IPS-15b (cell line): ENCODE data around the gene DCAF15.
"Not testable (repeated sequence)": the region's sequence is repeated elsewhere in the genome, so short reads cannot be mapped to it uniquely, and the experiment has no call there.

Experiments
- H3K27me3 ChIP-seq: one replicate; pipeline ENCODE4 v1.6.1; 2013; ENCODE audit warnings: low read length; ENCODE audit not compliant: control insufficient read depth, insufficient read depth
- H3K36me3 ChIP-seq: one replicate; pipeline ENCODE4 v1.6.1; 2013; ENCODE audit warnings: low read length; ENCODE audit not compliant: control insufficient read depth, insufficient read depth
- H3K4me1 ChIP-seq: one replicate; pipeline ENCODE4 v1.6.1; 2013; ENCODE audit warnings: mild to moderate bottlenecking, low read length; ENCODE audit not compliant: control insufficient read depth, insufficient read depth
- H3K4me3 ChIP-seq: one replicate; pipeline ENCODE4 v1.5.1; 2013; ENCODE audit warnings: low read depth, low read length
- H3K9ac ChIP-seq: one replicate; pipeline ENCODE4 v1.6.1; 2013; ENCODE audit warnings: low read depth, mild to moderate bottlenecking, low read length
- H3K9me3 ChIP-seq: one replicate; pipeline ENCODE4 v1.6.1; 2013; ENCODE audit warnings: mild to moderate bottlenecking, low read length; ENCODE audit not compliant: control insufficient read depth, insufficient read depth

The DCAF15 gene

GRCh38 chr19:13973479-13973878 is 21.2 kb downstream of the DCAF15 start:
- not testable (repeated sequence) for H3K4me1 ChIP-seq, H3K27me3 ChIP-seq, H3K9ac ChIP-seq, H3K4me3 ChIP-seq, H3K9me3 ChIP-seq, H3K36me3 ChIP-seq

GRCh38 chr19:13974073-13974472 is 21.8 kb downstream of the DCAF15 start:
- peaks cover 4% of the 10 kb centered on the region for H3K36me3 ChIP-seq
- H3K4me1 ChIP-seq: no peaks in the 10 kb centered on the region

GRCh38 chr19:13975870-13976269 is 23.6 kb downstream of the DCAF15 start:
- no peak overlapping the region for H3K9ac ChIP-seq
- H3K4me3 ChIP-seq: no peak overlapping the region
- H3K36me3 ChIP-seq: peaks cover 4% of the 10 kb centered on the region
- no peaks in the 10 kb centered on the region for H3K9me3 ChIP-seq
- H3K27me3 ChIP-seq: no peaks in the 10 kb centered on the region
- no peaks in the 10 kb centered on the region for H3K4me1 ChIP-seq

More at GRCh38 chr19:13974073-13974472, 21.8 kb downstream of the DCAF15 start:
- Histone ChIP-seq H3K9me3 (no peaks in the 10 kb centered on the region), H3K4me3 (no peak overlapping the region), H3K9ac (no peak overlapping the region), H3K27me3 (no peaks in the 10 kb centered on the region)

GRCh38 chr19:13976446-13976845 is 24.1 kb downstream of the DCAF15 start:
- no peaks in the 10 kb centered on the region for H3K4me1 ChIP-seq
- no peak overlapping the region for H3K9ac ChIP-seq
- no peaks in the 10 kb centered on the region for H3K9me3 ChIP-seq
- no peak overlapping the region for H3K4me3 ChIP-seq
- no peaks in the 10 kb centered on the region for H3K27me3 ChIP-seq
- peaks cover 4% of the 10 kb centered on the region for H3K36me3 ChIP-seq

GRCh38 chr19:13977803-13978202 is 25.5 kb downstream of the DCAF15 start:
- peaks cover 3% of the 10 kb centered on the region for H3K36me3 ChIP-seq
- H3K9ac ChIP-seq: peak overlapping the region; percentile 24
- H3K27me3 ChIP-seq: no peaks in the 10 kb centered on the region
- H3K9me3 ChIP-seq: no peaks in the 10 kb centered on the region
- H3K4me3 ChIP-seq: peak overlapping the region; percentile 43
- H3K4me1 ChIP-seq: no peaks in the 10 kb centered on the region

- peaks cover under 1% of the 10 kb centered on the region for H3K4me1 ChIP-seq
- H3K27me3 ChIP-seq: no peaks in the 10 kb centered on the region
- H3K9me3 ChIP-seq: no peaks in the 10 kb centered on the region
- peak overlapping the region; percentile 43 for H3K4me3 ChIP-seq
- H3K9ac ChIP-seq: peak overlapping the region; percentile 24
- H3K36me3 ChIP-seq: no peaks in the 10 kb centered on the region
Observed at GRCh38 chr19:13978351-13979243, 26.3 kb downstream of the DCAF15 start.

- Histone ChIP-seq H3K4me3 (peak overlapping the region; percentile 28), H3K27me3 (no peaks in the 10 kb centered on the region), H3K36me3 (no peaks in the 10 kb centered on the region), H3K9me3 (no peaks in the 10 kb centered on the region), H3K4me1 (peaks cover 3% of the 10 kb centered on the region), H3K9ac (no peak overlapping the region)
Observed at GRCh38 chr19:13979244-13979615, 26.9 kb downstream of the DCAF15 start.

- no peaks in the 10 kb centered on the region for H3K36me3 ChIP-seq
- no peaks in the 10 kb centered on the region for H3K27me3 ChIP-seq
- no peaks in the 10 kb centered on the region for H3K9me3 ChIP-seq
- H3K9ac ChIP-seq: peak overlapping the region; percentile 24
- H3K4me1 ChIP-seq: peaks cover 4% of the 10 kb centered on the region
- H3K4me3 ChIP-seq: peak overlapping the region; percentile 28
Observed at GRCh38 chr19:13979686-13980085, 27.4 kb downstream of the DCAF15 start.

- Histone ChIP-seq H3K4me1 (peaks cover 4% of the 10 kb centered on the region), H3K9ac (no peak overlapping the region), H3K9me3 (no peaks in the 10 kb centered on the region), H3K36me3 (no peaks in the 10 kb centered on the region), H3K27me3 (no peaks in the 10 kb centered on the region), H3K4me3 (no peak overlapping the region)
Observed at GRCh38 chr19:13980340-13980739, 28.0 kb downstream of the DCAF15 start.

GRCh38 chr19:13981021-13981420 is 28.7 kb downstream of the DCAF15 start:
- H3K36me3 ChIP-seq: no peaks in the 10 kb centered on the region
- H3K9me3 ChIP-seq: no peaks in the 10 kb centered on the region
- no peak overlapping the region for H3K9ac ChIP-seq
- H3K4me1 ChIP-seq: peaks cover 10% of the 10 kb centered on the region
- H3K4me3 ChIP-seq: no peak overlapping the region
- no peaks in the 10 kb centered on the region for H3K27me3 ChIP-seq

GRCh38 chr19:13981467-13981866 is 29.2 kb downstream of the DCAF15 start:
- no peaks in the 10 kb centered on the region for H3K36me3 ChIP-seq
- H3K4me1 ChIP-seq: peaks cover 12% of the 10 kb centered on the region
- no peaks in the 10 kb centered on the region for H3K9me3 ChIP-seq
- no peaks in the 10 kb centered on the region for H3K27me3 ChIP-seq
- no peak overlapping the region for H3K9ac ChIP-seq
- no peak overlapping the region for H3K4me3 ChIP-seq

- H3K9me3 ChIP-seq: no peaks in the 10 kb centered on the region
- H3K4me1 ChIP-seq: peaks cover 13% of the 10 kb centered on the region
- no peak overlapping the region for H3K4me3 ChIP-seq
- H3K36me3 ChIP-seq: no peaks in the 10 kb centered on the region
- H3K9ac ChIP-seq: no peak overlapping the region
- no peaks in the 10 kb centered on the region for H3K27me3 ChIP-seq
Observed at GRCh38 chr19:13981988-13982501, 29.7 kb downstream of the DCAF15 start.
